Sigmoid colon (tissue), 7 donors: ENCODE results near the gene COTL1. TPM values are rescaled to one million over a fixed set of nuclear protein-coding genes. Genes with fewer than 3 reads are reported as not detected.

Experiments used
- DNase-seq: peaks from one replicate; pipeline ENCODE4 v3.0.0-alpha.2; 2019
- H3K27ac ChIP-seq, 4 donors: fragments of 200-600 bp; sonication (generic); one replicate each; pipeline ENCODE4 v1.5.1; 2016 to 2019; ENCODE audit warnings: mild to moderate bottlenecking in 1 of 4
- H3K27me3 ChIP-seq, 3 donors: fragments of 200-600 bp; sonication (generic); one replicate each; pipeline ENCODE4 v1.5.1; 2019; ENCODE audit warnings: mild to moderate bottlenecking in 1 of 3
- H3K36me3 ChIP-seq, 4 donors: fragments of 200-600 bp; sonication (generic); one replicate each; pipeline ENCODE4 v1.5.1; 2016 to 2019
- H3K4me1 ChIP-seq, 4 donors: fragments of 200-600 bp; sonication (generic); one replicate each; pipeline ENCODE4 v1.5.1; 2017 to 2019
- H3K4me3 ChIP-seq, 4 donors: fragments of 200-600 bp; sonication (generic); one replicate each; pipeline ENCODE4 v1.5.1; 2017 to 2019; ENCODE audit warnings: mild to moderate bottlenecking in 2 of 4, moderate library complexity in 1 of 4
- H3K9me3 ChIP-seq, 4 donors: fragments of 200-600 bp in 3 of 4; sonication (generic) in 3 of 4; one replicate each; pipeline versions ENCODE4 v1.5.1 to v1.6.1; 2013 to 2019
- CTCF ChIP-seq, 4 experiments: fragments of 450-650 bp in 3 of 4; fragments of 200-600 bp in 1 of 4; IDR thresholded peaks; one replicate each; pipeline ENCODE4 v1.5.1; 2016 to 2019; ENCODE audit warnings: antibody characterized with exemption in 4 of 4, mild to moderate bottlenecking in 3 of 4, moderate library complexity in 2 of 4
- EP300 ChIP-seq, 4 donors: sonication (generic); formaldehyde crosslinking; IDR thresholded peaks; one replicate each; pipeline ENCODE4 v1.6.1; 2017; ENCODE audit warnings: antibody characterized with exemption in 4 of 4
- POLR2A ChIP-seq, 2 donors: fragments of 450-650 bp; IDR thresholded peaks; one replicate each; pipeline ENCODE4 v1.6.1; 2016; ENCODE audit warnings: antibody characterized with exemption in 2 of 2, mild to moderate bottlenecking in 2 of 2, moderate library complexity in 2 of 2
- POLR2AphosphoS5 ChIP-seq, 4 donors: sonication (generic); formaldehyde crosslinking; IDR thresholded peaks; one replicate each; pipeline ENCODE4 v1.6.1; 2017; ENCODE audit warnings: antibody characterized with exemption in 4 of 4
- WGBS, 2 donors: extraction: QIAGEN DNeasy Blood & Tissue Kit; methylation state at CpG; one replicate each; pipeline ENCODE4 v1.1.7; 2013; 5-methylcytosine and 5-hydroxymethylcytosine counted together
- intact Hi-C: fragments of 100-400 bp; cut with DNase I; formaldehyde crosslinking; loops from one replicate; pipeline ENCODE4 v1.15.1; 2023
- polyA plus RNA-seq, 3 donors: library from polyadenylated mRNA; stranded (reverse); fragments of 200-250 nt; gene quantifications; one replicate each; pipeline ENCODE4 v1.2.3, GENCODE V29; 2013
- total RNA-seq, 4 donors: library from RNA; depleted of rRNA; stranded (reverse); fragments of >200 nt; gene quantifications; one replicate each; pipeline ENCODE4 v1.1.0, GENCODE V29; 2016
- donor health status: healthy with polysubstance abuse.
- donor health status: Bipolar disorder and iron deficiency.
- donor health status: healthy.

COTL1 gene
- total and polyA plus RNA-seq, 7 donors = 34.6 to 160 (median 48.6) TPM

GRCh38 chr16:84565669-84566495 lies 52.0 kb downstream of the COTL1 start:
- DNase-seq = no peak
- intact Hi-C loops = no loop called here
- no peaks in the 10 kb centered on the region for H3K4me1 ChIP-seq
- H3K4me3 ChIP-seq = no peak overlapping the region
- whole genome bisulfite sequencing, 2 donors = 54 to 83% methylated on average over 22 of the region's 22 CpGs
- H3K9me3 ChIP-seq = peaks cover 0 to 2% (median 0%) of the 10 kb centered on the region in 4 donors
- TF ChIP-seq EP300 (IDR thresholded peaks at IDR 0.05) (no peak), CTCF (IDR thresholded peaks at IDR 0.05) (no peak), POLR2AphosphoS5 (IDR thresholded peaks at IDR 0.05) (no peak), POLR2A (IDR thresholded peaks at IDR 0.05) (no peak)
- H3K36me3 ChIP-seq = peaks cover 0 to 14% (median 12%) of the 10 kb centered on the region in 4 donors
- no peak overlapping the region for H3K27ac ChIP-seq
- H3K27me3 ChIP-seq = no peaks in the 10 kb centered on the region

GRCh38 chr16:84563786-84564420 lies 54.0 kb downstream of the COTL1 start:
- WGBS, 2 donors = 83 to 94% methylated on average over 13 of the region's 13 CpGs
- no peaks in the 10 kb centered on the region for H3K4me1 ChIP-seq
- intact Hi-C loops = no loop called here

GRCh38 chr16:84563064-84563715 lies 54.7 kb downstream of the COTL1 start:
- H3K4me1 ChIP-seq = no peaks in the 10 kb centered on the region
- DNase-seq = no peak
- no peak for TF ChIP-seq CTCF (IDR thresholded peaks at IDR 0.05)
- no peak for TF ChIP-seq POLR2AphosphoS5 (IDR thresholded peaks at IDR 0.05)
- no peak for TF ChIP-seq POLR2A (IDR thresholded peaks at IDR 0.05)
- TF ChIP-seq EP300 (IDR thresholded peaks at IDR 0.05) = no peak
- peaks cover 0 to 14% (median 12%) of the 10 kb centered on the region in 4 donors for H3K36me3 ChIP-seq
- WGBS, 2 donors = 87% methylated on average over 7 of the region's 7 CpGs
- no peak overlapping the region for H3K4me3 ChIP-seq
- H3K27me3 ChIP-seq = no peaks in the 10 kb centered on the region
- no peaks in the 10 kb centered on the region for H3K9me3 ChIP-seq
- no peak overlapping the region for H3K27ac ChIP-seq
- intact Hi-C loops = no loop called here

More at GRCh38 chr16:84563786-84564420, 54.0 kb downstream of the COTL1 start:
- Histone ChIP-seq H3K4me3 (no peak overlapping the region), H3K9me3 (no peaks in the 10 kb centered on the region), H3K27ac (no peak overlapping the region), H3K36me3 (peaks cover 0 to 14% (median 12%) of the 10 kb centered on the region in 4 donors), H3K27me3 (no peaks in the 10 kb centered on the region)
- DNase-seq = no peak
- TF ChIP-seq EP300 (IDR thresholded peaks at IDR 0.05) = no peak
- TF ChIP-seq POLR2AphosphoS5 (IDR thresholded peaks at IDR 0.05) = no peak
- TF ChIP-seq POLR2A (IDR thresholded peaks at IDR 0.05) = no peak
- no peak for TF ChIP-seq CTCF (IDR thresholded peaks at IDR 0.05)

GRCh38 chr16:84562174-84562815 lies 55.6 kb downstream of the COTL1 start:
- Histone ChIP-seq H3K36me3 (peaks cover 0 to 14% (median 12%) of the 10 kb centered on the region in 4 donors), H3K27me3 (no peaks in the 10 kb centered on the region), H3K4me1 (no peaks in the 10 kb centered on the region), H3K27ac (no peak overlapping the region), H3K9me3 (no peaks in the 10 kb centered on the region), H3K4me3 (no peak overlapping the region)
- no peak for DNase-seq
- TF ChIP-seq CTCF (IDR thresholded peaks at IDR 0.05) (no peak), POLR2A (IDR thresholded peaks at IDR 0.05) (no peak), EP300 (IDR thresholded peaks at IDR 0.05) (no peak), POLR2AphosphoS5 (IDR thresholded peaks at IDR 0.05) (no peak)
- intact Hi-C loops = no loop called here
- WGBS, 2 donors = 73 to 75% methylated on average over 16 of the region's 16 CpGs
